ENCODE results near the gene TRIM56. TPM values are rescaled to one million over a fixed set of nuclear protein-coding genes. Genes with fewer than 3 reads are reported as not detected.
"Not testable (repeated sequence)": the region's sequence is repeated elsewhere in the genome, so short reads cannot be mapped to it uniquely, and the experiment has no call there.

Gene TRIM56
- total and polyA plus RNA-seq, 8 donors = 7.6 to 26.5 (median 14.7) TPM

DNA sequence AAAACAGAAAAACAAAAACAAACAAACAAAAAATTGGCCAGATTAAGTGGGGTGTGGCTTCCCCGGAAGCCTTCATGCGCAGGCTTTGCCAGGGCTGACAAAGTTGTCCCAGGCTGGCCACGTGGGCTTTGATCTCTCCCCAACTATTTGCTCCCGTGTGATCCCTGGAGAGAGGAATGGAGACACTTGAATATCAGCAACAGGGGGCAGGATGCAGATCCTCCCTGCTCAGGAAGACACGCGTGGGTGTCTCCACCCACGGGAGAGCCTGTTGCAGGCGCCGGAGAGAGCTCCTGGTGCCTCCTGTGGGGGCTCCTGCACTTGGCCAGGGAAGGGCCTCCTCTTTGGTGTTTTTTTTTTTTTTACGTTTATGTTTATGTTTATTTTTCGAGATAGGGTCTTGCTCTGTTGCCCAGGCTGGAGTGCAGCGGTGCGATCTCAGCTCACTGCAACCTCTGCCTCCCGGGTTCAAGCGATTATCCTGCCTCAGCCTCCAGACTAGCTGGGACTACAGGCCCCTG lies 19.0 kb downstream of the TRIM56 start:
- Histone ChIP-seq H3K4me1 (peaks cover 0 to 3% (median 0%) of the 10 kb centered on the region in 3 donors), H3K27me3 (no peaks in the 10 kb centered on the region), H3K4me3 (no peak overlapping the region), H3K9me3 (no peaks in the 10 kb centered on the region), H3K27ac (no peak overlapping the region), H3K36me3 (no peaks in the 10 kb centered on the region)
- ATAC-seq (no peak), FAIRE-seq (no peak), DNase-seq (no peak)
- intact Hi-C loops (cut with DNase I) = no loop called here
- WGBS, 2 donors = 65 to 70% methylated on average over 15 of the region's 15 CpGs
- TF ChIP-seq, protein P1, sequence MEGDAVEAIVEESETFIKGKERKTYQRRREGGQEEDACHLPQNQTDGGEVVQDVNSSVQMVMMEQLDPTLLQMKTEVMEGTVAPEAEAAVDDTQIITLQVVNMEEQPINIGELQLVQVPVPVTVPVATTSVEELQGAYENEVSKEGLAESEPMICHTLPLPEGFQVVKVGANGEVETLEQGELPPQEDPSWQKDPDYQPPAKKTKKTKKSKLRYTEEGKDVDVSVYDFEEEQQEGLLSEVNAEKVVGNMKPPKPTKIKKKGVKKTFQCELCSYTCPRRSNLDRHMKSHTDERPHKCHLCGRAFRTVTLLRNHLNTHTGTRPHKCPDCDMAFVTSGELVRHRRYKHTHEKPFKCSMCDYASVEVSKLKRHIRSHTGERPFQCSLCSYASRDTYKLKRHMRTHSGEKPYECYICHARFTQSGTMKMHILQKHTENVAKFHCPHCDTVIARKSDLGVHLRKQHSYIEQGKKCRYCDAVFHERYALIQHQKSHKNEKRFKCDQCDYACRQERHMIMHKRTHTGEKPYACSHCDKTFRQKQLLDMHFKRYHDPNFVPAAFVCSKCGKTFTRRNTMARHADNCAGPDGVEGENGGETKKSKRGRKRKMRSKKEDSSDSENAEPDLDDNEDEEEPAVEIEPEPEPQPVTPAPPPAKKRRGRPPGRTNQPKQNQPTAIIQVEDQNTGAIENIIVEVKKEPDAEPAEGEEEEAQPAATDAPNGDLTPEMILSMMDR (IDR thresholded peaks at IDR 0.05) = no peak

GRCh38 chr7:101104799-101105198 lies 19.5 kb downstream of the TRIM56 start:
- FAIRE-seq (no peak), ATAC-seq (no peak), DNase-seq (no peak)
- 58 to 71% methylated on average over 3 of the region's 3 CpGs for WGBS, 2 donors
- no peaks in the 10 kb centered on the region for H3K9me3 ChIP-seq
- no peak overlapping the region for H3K4me3 ChIP-seq
- H3K27ac ChIP-seq = no peak overlapping the region
- no peaks in the 10 kb centered on the region for H3K27me3 ChIP-seq
- H3K4me1 ChIP-seq = peaks cover 0 to 3% (median 0%) of the 10 kb centered on the region in 3 donors
- TF ChIP-seq, protein P1 (IDR thresholded peaks at IDR 0.05) = no peak
- intact Hi-C loops (cut with DNase I) = no loop called here
- no peaks in the 10 kb centered on the region for H3K36me3 ChIP-seq

DNA sequence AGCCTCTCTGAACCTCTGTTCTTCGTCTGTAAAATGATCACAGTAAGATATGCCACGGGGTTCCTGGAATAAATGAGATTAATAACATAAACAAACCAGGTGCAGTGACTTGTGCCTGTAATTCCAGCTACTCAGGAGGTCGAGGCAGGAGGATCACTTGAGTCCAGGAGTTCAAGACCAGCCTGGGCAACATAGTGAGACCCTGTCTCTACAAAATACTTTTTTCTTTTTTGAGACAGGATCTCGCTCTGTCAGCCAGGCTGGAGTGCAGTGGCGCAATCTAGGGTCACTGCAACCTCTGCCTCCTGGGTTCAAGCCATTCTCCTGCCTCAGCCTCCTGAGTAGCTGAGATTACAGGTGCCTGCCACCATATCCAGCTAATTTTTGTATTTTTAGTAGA lies 20.0 kb downstream of the TRIM56 start:
- DNase-seq; intact Hi-C loops (cut with DNase I); H3K27me3 ChIP-seq; ATAC-seq; H3K9me3 ChIP-seq; H3K27ac ChIP-seq; FAIRE-seq; H3K36me3 ChIP-seq; H3K4me1 ChIP-seq; H3K4me3 ChIP-seq: not testable (repeated sequence)
- 60 to 61% methylated on average over 5 of the region's 5 CpGs for WGBS, 2 donors

DNA sequence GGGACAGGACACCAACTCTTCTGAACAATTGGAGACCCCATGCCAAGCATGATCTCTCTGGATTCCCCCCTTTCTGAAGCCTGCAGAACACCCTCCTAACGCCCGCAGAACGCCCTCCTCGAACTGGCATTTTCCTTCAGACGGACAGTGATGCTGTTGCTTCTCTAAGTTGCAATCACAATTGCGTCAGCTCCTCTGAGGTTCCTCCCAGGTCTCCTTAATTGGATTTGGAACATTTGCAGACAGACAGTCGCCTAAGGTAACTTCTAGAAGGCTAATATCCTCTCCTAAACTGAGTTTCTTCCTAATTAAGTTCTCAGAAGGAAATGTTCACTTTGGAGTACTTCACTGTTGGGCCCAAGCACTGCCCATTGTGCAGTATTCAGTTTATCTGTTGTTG lies 21.1 kb downstream of the TRIM56 start:
- H3K4me3 ChIP-seq = no peak overlapping the region
- no peak for FAIRE-seq
- H3K9me3 ChIP-seq = no peaks in the 10 kb centered on the region
- H3K27ac ChIP-seq = no peak overlapping the region
- no peaks in the 10 kb centered on the region for H3K36me3 ChIP-seq
- ATAC-seq = no peak
- intact Hi-C loops (cut with DNase I) = no loop called here
- DNase-seq = no peak
- no peaks in the 10 kb centered on the region for H3K27me3 ChIP-seq
- 77 to 78% methylated on average over 7 of the region's 7 CpGs for WGBS, 2 donors
- H3K4me1 ChIP-seq = no peaks in the 10 kb centered on the region
- TF ChIP-seq, protein P1 (IDR thresholded peaks at IDR 0.05) = no peak

- no peaks in the 10 kb centered on the region for H3K4me1 ChIP-seq
- no peak for FAIRE-seq
- peak in 3 of 4 donors; percentile 21 to 47 (median 31) for ATAC-seq
- no peak overlapping the region for H3K4me3 ChIP-seq
- H3K27me3 ChIP-seq = no peaks in the 10 kb centered on the region
- H3K9me3 ChIP-seq = no peaks in the 10 kb centered on the region
- DNase-seq = no peak
- no peaks in the 10 kb centered on the region for H3K36me3 ChIP-seq
- WGBS, 2 donors = 55 to 65% methylated on average over 16 of the region's 16 CpGs
- intact Hi-C loops (cut with DNase I) = no loop called here
- no peak overlapping the region for H3K27ac ChIP-seq
- TF ChIP-seq, protein P1 (IDR thresholded peaks at IDR 0.05) = no peak
These were observed 23.1 kb downstream of the TRIM56 start for GRCh38 chr7:101108330-101108857.

Measured in pancreas (tissue), 10 donors.